HG03378 (cell line): ENCODE results near the gene YY1.
A peak's percentile ranks its signal among the peaks of the same experiment; 100 is the strongest.
"Not testable (repeated sequence)": the region's sequence is repeated elsewhere in the genome, so short reads cannot be mapped to it uniquely, and the experiment has no call there.

Source experiments
- ATAC-seq: cut with Tn5 transposase; IDR thresholded peaks from one replicate; pipeline ENCODE4 v1.9.1; 2021; ENCODE audit warnings: mild to moderate bottlenecking, moderate library complexity; ENCODE audit not compliant: unreplicated experiment

The YY1 gene

DNA sequence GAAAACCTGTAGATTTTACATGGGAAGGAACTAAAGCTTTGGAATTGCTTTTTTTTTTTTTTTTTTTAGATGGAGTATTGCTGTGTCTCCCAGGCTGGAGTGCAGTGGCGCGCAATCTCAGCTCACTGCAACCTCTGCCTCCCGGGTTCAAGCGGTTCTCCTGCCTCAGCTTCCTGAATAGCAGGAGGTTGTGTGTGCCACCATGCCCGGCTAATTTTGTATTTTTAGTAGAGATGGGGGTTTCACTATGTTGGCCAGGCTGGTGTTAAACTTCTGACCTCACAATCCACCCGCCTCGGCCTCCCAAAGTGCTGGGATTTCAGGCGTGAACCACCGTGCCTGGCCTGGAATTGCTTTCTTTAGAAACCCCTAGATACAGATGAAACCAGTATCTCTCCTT, 44.5 kb downstream of the YY1 start:
- not testable (repeated sequence) for ATAC-seq

DNA sequence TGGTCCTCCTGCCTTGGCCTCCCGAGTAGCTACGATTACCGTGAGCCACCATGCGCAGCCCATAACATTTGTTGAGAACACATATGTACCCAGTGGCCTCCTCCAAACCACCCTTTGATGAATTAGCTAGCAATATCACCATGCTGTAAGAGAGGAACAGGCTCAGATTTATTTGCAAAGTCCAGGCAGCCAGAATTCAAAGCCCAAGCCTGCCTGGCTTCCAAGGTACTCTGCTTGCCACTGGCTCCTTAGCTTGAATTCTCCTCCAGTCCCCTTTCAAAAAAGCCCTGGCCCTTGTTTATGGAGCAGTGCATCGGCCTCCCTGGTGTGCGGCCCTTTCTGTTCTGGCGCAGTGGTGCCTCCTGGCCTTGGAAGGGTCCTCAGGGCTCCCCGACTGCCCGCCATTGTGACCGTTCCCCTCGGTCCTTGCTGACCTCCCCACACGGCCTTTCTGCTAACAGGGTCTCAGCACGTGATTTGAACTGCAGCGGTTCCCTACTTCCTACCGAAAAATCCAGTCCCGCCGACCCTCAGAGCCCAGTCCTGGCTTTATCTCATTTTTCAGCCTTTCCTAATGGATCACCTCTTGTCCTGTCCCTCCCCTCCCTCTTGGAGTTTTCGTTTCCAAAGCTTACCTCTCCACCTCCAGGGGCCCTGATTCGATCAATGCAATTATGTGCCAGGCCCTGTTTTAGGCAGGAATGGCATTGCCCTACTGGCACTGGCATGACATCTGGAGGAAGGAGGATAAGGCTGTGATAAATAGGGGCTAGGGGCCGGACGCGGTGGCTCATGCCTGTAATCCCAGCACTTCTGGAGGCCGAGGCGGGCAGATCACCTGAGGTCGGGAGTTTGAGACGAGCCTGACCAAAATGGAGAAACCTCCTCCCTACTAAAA, 45.3 kb downstream of the YY1 start:
- ATAC-seq: no peak

DNA sequence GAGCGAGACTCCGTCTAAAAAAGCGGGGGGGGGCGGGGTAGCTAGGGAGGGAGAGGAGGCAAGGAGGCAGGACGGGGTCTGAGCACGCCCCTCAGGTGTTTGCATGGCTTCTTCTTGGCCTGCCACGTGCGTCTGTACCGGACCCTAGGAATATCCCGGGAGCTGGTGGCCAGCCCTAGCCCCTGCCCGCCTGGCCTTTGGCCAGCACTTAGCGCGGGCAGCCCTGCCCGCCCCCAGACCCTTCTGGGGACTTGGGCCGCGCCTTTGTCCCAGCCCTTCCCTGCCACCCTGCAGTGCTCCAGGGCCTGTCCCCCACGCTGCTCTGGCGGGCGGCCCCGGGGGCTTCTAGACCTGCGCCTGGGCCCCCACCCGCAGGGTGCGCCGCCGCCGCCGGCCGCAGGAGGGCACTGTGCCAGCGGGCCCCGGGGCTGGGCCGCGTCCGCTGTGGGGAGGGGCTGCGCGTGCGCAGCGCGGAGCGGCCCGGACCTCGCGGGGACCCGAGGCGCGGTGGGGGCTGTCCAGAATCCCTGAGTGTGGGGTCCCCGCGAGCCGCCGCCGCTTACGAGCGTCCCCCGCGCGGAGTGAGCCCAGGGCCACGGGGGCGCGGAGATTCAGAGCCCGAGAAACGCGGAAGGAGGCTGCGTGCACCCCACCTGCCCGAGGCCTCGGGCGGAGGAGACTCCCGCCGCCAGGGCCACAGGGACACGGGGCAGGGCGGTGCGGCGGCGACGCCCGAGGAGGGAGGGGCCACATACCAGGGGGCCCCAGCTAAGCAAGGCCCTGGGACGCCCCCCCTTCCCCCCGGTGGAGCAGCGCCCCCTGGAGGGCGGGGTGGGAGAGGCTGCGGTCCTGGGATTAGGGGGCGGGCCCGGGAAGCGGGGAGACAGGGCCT, 46.3 kb downstream of the YY1 start:
- peak; percentile 68 for ATAC-seq

DNA sequence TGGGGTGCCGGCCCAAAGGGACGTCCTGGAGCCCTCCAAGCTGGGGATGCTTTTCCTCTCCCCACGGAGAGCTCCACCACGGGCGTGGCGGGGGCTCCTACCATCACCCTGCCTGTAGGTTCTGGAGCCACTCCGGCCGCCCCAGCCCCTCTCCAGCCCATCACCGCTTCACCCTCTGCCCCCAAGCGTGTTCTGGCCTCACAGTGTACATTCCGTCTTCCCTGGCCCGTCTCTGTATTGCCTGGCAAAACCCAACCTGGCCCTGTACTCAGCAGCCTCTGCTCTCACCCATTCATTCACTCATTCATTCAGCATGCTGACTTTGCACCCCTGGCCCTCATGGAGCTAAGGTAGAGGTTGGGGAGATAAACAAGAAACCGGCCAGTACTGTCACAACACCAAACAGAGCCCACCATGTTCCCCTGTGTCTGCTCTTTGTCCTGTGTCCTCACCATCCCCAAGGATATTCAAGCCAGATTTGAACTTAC, 47.0 kb downstream of the YY1 start:
- no peak for ATAC-seq

DNA sequence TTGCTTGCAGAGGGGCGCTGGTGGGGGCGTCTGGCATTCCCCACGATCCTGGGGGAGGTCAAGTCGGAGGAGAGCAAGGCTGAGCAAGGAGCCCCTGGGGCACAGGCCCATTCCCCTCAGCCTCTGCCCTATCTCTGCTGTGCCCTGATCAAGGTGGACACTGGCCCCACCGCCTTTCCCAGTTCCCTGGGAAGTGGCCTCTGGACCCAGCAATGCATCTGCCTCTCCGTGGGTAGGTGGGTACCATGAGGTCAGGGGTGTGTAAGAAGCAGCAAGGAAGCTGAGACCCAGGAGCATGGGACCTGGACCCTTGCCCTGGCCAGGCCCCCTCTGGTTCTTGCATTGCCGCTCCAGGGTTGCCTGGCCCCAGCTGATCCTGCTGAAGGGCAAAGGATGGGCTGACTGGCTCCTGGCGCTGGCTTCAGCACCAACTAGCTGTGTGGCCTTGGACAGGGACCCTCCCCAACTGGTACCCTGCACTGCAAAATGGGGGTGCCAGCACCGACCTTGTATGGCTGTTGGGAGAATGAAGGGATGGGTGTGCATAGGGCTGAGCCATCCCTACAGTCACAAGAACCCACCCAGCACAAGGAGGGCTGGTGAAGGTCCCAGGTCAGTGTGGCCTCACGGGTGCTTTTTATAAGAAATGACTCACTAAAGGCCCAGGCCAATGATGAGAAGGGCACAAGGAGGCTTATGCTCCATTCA, 47.7 kb downstream of the YY1 start:
- no peak for ATAC-seq

DNA sequence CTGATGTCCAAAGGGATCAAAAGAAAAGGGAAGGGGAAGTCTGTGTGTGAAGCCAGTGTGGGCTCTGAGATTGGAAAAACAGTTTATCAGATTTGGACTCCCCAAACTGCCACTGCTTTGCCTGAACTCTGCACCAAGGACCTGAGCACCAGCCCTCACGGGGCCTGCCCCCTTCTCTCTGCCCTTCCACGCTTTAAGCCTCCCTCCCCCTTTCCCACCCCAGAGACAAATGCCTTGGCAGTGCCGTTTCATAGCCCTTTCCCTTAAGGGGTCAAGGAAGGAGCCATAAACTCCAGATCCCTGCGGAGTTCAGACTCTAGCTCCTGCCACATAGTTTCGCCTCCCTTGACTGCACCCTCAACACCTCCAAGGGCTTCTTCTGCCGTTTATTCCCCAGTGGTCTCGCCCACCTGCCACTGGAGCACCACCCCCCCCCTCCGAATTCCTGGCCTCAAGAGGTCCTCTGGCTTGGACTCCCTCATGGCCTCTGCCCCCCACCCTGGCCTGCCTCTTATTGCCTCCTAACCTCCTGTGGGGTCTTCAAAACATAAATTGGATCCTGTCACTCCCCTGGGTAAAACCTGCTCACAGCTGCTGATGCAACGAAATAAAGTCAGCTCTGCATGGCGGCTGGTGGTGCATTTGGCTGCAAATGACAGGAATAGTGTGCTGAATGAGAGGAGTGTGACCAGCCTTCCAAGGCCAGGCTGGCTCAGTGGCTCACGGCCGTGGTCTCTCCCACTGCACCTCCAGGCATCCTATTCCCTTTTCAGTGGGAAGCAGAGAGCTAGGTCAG, 48.5 kb downstream of the YY1 start:
- ATAC-seq: no peak

DNA sequence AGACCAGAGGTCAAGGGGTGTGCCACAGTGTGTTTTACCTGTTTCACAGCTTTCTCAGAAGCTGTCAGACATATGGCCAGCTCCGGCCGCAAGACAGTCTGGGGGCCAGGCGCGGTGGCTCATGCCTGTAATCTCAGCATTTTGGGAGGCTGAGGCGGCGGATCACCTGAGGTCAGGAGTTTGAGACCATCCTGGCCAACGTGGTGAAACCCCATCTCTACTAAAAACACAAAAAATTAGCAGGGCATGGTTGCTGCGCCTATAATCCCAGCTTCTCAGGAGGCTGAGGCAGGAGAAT, 49.0 kb downstream of the YY1 start:
- not testable (repeated sequence) for ATAC-seq

DNA sequence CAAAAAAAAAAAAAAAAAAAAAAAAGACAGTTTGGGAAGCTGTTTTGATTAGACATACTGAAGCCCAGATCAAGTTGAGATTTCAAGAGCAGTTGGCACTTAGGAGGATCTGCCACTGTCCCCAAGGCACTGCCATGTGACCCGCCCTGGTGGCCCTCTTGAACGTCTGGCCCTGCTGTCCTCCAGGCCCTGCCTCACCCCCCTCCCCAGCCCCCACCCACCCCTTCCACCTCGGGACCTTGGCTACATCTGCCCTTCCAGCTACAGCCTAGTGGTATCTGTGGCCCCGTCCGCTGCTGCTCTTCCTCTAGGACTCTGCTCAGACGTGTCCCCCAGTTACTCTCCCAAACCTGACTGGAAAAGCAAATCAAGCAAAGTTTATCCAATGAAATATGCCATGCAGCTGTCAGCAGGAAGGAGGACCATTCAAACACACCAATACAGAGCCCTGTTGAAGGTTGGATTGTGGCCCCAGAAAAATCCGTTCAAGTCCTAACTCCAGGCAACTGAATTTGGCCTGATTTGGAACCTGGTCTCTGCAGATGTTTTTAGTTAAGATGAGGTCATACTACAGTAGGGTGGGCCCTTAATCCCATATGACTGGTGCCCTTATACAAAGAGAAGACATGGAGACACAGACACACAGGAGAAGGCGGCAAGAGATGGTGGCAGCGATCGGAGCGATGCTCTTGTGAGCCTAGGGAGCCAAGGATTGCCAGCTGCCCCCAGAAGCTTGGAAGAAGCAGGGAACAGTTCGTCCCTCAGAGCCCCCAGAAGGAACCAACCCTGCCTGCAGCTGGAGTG, 49.6 kb downstream of the YY1 start:
- no peak for ATAC-seq

DNA sequence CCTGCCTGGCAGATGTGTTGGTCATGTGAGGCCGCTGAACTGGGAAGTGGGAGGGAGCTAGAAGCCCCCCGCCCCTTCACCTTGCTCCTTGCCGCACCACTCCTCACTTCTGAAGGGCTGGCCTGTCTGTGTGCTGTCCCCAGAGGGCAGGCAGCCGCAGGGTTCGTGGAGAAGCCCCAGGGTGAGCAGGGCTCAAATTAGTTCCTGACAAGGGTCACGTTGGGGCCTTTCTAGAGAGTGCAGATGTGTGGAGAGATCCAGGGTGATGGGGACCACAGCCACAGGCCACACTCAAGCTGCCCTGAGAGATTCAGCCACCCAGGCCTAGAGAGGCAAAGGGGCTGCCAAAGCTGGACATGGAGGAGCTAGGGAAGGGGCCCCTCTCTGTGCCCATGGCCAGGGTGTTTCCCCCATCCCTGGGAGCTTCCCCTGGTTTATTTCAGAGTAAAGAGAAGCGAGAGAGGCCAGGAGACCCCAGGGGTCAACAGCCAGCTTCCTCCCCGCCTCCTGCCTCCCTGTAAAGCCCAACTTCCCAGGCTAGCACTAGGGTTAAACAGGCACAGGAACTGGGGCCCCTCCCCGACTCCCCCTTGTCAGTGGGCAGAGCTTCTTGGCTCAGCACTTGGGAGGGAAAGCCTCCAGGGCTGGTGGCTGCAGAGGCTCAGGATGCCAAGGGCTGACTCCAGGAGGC, 51.1 kb downstream of the YY1 start:
- ATAC-seq: no peak

DNA sequence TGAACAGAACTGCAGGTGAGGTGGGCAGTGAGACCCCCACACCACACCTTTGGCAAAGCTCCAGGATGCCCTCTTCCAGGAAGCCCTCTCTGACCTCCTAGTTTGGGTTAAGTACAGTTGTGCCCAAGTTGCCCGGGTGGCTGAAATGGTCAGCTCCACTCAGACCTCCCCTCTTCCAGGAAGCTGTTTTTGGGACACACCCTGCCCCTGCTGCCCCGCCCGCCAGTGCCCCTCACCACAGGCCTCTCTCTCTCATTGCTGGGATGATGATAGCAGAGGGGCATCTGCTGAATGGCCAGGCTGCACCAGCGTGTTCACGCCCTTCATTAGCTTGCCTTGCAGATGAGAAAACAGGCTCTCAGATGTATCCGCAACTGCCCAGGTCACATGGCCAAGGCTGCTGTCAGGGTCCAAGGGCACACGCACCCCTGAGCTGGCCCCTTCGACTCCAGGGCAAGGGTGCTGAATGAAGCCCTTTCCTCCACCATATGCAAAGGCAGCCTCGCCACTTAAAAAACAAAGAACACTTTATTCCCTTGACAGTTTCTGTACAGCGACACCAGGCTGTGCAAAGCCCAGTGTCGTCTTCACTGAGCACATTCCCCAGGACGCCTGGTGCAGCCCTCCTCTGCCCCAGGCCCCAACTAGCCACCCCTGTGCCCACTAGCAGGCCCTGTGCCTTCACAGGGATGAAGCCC, 51.8 kb downstream of the YY1 start:
- no peak for ATAC-seq

DNA sequence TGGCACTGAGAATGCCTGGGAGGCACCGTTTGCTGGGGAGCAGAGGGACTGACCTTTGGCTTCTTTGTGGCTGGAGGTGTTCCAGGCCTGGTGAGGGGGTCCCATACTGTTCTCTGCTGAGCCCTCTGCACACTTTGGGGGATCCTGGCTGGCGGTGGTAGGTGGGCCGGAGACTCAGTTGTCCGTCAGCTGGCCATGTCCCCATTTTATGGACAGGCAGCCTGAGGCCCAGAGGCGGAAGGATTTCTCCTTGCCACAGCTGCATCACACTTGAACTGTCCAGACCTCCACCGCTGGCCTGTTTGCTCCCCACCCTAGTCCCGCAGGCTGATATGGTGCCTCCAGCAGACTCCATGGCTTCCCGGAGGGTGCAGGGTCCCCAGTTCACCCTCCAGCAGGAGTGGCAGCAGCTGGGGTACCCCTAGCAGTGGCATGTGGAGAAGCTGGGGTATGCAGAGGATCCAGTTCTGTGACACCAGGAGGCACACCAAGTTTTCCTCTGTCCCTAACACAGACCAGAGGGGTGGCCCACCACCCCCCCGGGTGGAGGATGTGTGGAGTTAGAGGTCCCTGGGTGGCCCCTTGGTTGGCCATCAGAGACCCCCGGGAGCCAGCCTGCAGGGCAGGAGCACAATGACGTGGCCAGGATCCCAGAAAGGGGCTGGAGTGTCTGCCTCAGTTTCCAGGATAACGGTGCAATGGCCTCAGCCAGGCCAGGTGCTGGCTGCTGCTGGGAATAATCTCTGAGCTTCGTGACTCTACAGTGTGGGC, 52.5 kb downstream of the YY1 start:
- no peak for ATAC-seq

DNA sequence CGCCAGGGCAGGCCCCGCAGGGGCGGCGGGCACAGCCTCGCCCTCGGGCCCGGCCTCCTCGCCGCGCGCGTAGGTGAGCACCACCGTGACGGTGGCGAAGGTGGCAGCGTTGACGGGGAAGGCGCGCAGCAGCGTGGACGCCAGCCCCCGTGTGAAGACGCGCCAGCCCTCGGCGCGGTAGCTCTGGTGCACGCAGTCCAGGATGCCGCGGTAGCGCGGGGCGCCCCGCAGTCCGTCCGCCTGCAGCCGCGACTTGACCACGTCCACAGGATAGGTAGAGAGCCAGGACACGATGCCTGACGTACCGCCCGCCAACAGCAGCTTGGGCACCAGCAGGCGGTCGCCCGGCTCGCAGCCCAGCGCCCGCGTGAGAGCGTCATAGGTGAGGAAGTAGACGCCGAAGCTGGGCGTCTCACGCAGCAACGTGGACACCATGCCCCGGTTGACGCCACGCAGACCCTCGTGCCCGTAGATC, 53.4 kb downstream of the YY1 start:
- no peak for ATAC-seq

DNA sequence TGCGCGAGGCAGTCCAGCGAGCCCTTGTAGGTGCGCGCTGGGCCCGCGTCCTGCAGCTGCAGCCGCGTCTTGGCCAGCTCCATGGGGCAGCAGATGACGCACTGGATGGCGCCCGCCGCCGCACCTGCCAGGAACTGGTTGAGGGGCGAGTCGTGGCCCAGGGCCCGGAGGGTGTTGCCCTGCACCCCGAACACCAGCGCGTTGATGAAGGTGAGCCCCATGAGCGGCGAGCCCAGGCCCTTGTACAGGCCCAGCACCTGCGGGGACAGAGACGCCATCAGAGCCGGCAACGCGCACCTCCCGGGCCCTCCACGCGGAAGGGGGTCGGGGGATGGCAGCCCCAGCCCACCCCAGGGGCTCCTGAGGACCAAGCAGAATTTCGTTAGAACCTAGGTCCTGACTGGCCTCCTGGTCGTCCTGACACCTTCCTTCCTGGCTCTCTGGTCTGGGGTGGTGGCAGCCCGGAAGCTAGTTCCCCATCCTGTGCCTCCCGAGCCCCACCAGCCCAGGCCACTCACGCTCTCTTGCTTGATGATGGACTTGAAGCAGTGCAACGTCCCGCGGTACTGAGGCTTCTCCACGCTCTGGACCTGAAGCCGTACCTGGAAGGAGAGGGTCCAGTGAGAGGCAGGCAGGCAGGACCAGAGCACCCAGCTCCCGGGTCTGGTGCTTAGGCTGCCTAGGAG, 54.0 kb downstream of the YY1 start:
- no peak for ATAC-seq

DNA sequence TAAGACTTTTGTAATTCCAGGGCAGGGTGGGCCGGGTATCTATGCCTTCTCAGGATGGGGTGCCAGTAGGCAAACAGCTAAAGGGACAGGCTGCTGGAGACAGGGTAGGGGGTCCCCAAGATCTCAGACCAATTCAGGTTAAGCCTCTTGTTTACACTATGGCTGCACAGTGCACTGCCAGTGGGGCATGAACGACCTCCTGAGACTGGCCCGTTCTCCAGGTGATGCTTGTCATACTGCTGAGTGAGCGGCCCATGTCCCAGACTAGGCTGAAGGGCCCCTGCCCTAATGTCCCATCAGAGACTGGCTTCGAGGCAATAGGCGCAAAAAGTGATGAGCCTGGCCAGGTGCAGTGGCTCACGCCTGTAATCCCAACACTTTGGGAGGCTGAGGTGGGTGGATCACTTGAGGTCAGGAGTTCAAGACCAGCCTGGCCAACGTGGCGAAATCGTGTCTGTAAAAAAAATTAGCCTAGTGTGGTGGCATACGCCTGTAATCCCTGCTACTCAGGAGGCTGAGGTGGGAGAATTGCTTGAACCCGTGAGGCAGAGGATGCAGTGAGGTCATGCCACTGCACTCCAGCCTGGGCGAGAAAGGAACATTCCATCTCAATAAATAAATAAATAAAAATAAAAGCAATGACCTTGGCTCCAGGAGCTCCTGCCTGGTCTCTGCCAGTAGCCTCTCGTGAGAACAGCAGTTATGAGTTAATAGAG, 54.7 kb downstream of the YY1 start:
- no peak for ATAC-seq

DNA sequence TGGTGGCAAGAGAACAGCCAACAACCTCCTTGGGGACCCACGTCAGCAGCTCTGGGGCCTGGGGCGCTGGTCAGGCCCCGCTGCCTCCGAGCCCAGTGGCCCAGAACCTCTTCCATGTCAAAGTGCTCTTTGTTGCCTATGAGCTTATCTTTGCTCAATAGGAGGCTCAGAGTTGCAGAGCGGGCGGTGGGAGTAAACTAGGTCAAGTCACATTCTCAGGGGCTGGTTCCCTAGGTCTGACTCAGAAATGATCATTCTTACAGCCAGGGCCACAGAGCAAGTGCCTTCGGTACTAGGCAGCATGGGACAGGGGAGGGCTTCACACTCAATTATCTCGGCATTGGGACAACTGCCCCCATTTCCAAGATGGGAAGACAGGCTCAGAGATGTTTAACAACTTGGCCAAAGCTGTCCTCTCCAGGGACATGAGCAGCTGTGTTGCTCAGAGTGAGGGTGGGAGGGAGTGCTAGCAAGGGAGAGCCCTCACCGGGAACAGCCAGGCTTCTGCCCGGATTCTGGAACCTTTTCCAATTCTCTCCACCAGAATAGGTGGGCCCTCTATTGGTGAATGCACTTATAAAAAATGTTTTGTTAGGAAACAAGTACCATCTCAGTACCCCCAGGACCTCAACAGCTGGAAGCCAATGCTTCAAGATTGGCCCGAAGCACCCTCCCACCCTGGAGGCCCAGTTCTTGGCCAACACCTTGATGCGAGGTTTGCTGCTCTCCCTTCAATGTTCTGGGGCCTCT, 55.4 kb downstream of the YY1 start:
- no peak for ATAC-seq

DNA sequence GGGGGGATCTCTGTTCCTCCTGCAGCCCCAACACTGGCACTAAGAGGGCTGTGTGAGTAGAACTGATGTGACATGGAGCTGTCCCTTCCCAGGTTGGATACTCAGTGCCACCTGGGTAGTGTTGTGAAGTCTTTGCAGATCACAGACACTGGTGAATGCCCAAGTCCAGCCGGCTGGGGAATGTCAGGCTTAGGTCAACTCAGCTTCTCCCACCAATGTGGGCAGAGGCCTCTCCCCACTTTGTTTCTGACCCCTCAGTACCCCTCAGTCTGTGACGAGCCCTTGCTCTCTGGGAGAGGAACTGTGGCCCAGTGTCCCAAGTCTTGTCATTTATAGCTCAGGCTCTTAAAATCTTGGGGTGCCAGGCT, 56.0 kb downstream of the YY1 start:
- ATAC-seq: no peak
